ENCODE data around the gene ATF2.

ATF2 gene

GRCh38 chr2:175057078-175057685, 110.8 kb downstream of the ATF2 start:
- H3K4me3 ChIP-seq (ENCODE audit: low read depth, low read length) = no peak overlapping the region
- TF ChIP-seq, protein P1, sequence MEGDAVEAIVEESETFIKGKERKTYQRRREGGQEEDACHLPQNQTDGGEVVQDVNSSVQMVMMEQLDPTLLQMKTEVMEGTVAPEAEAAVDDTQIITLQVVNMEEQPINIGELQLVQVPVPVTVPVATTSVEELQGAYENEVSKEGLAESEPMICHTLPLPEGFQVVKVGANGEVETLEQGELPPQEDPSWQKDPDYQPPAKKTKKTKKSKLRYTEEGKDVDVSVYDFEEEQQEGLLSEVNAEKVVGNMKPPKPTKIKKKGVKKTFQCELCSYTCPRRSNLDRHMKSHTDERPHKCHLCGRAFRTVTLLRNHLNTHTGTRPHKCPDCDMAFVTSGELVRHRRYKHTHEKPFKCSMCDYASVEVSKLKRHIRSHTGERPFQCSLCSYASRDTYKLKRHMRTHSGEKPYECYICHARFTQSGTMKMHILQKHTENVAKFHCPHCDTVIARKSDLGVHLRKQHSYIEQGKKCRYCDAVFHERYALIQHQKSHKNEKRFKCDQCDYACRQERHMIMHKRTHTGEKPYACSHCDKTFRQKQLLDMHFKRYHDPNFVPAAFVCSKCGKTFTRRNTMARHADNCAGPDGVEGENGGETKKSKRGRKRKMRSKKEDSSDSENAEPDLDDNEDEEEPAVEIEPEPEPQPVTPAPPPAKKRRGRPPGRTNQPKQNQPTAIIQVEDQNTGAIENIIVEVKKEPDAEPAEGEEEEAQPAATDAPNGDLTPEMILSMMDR (IDR thresholded peaks at IDR 0.05; ENCODE audit: control insufficient read depth, extremely low read depth, insufficient read depth) = no peak
- DNase-seq (ENCODE audit: low read depth) = no peak

GRCh38 chr2:175055993-175056392, 112.0 kb downstream of the ATF2 start:
- no peak overlapping the region for H3K4me3 ChIP-seq (ENCODE audit: low read depth, low read length)
- DNase-seq (ENCODE audit: low read depth) = no peak
- TF ChIP-seq, protein P1 (IDR thresholded peaks at IDR 0.05; ENCODE audit: control insufficient read depth, extremely low read depth, insufficient read depth) = no peak

DNA sequence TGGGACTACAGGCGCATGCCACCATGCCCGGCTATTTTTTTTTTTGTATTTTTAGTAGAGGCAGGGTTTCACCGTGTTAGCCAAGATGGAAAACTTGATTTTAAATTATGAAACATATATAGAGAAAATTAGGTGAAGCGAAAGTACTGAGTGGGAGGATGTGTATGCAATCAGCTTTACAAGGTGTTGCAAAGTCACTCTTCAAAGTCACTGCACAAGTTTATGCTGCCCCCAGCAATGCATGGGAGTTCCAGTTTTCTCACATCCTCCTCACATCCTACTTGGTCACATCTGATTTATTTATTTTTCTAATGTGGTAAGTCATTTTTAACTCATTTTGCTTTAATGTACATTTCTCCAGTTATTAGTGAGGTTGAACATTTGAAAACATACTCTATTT, 113.7 kb downstream of the ATF2 start:
- TF ChIP-seq, protein P1 (IDR thresholded peaks at IDR 0.05; ENCODE audit: control insufficient read depth, extremely low read depth, insufficient read depth) = no peak
- H3K4me3 ChIP-seq (ENCODE audit: low read depth, low read length) = no peak overlapping the region
- DNase-seq (ENCODE audit: low read depth) = no peak

DNA sequence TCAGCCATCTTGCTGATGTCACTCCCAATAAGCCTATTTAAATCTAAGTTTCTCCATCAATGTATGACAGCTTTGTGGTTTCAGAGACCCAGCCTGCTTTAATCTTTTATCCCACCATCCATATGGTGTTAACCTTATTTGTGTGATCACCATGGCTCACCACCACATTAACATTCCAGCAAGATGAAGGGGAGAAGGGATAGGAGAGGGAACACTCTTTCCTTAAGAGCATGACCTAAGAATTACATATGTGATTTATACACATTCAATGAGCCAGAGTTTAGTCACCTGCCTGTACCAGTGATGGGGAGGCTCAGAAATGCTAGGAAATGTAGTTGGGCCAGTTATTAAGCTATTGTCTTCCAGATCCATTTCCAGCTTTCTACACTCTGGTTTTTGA, 118.3 kb downstream of the ATF2 start:
- TF ChIP-seq, protein P1 (IDR thresholded peaks at IDR 0.05; ENCODE audit: control insufficient read depth, extremely low read depth, insufficient read depth) = no peak
- DNase-seq (ENCODE audit: low read depth) = no peak
- H3K4me3 ChIP-seq (ENCODE audit: low read depth, low read length) = no peak overlapping the region

GRCh38 chr2:175048275-175048674, 119.7 kb downstream of the ATF2 start:
- TF ChIP-seq, protein P1 (IDR thresholded peaks at IDR 0.05; ENCODE audit: control insufficient read depth, extremely low read depth, insufficient read depth) = no peak
- DNase-seq (ENCODE audit: low read depth) = no peak
- H3K4me3 ChIP-seq (ENCODE audit: low read depth, low read length) = no peak overlapping the region

DNA sequence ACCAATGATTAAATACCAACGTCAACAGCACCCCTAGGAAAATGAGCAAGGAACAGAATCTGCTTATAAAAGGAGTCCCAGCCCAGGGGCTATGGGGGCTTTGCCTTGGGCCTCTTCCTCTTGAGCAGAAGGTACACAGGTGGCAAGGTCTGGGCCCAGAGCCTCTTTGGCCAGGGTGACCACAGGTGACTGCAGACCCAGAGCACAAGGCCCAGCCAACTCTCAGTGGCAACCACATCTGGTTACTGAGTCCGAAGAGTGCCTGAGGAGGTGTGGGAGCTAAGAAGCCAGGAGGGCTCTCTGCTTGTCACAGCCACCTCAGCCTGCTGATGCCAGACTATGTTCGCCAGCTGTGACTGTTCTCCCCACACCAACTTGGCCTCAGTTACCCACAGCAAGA, 128.5 kb downstream of the ATF2 start:
- TF ChIP-seq, protein P1 (IDR thresholded peaks at IDR 0.05; ENCODE audit: control insufficient read depth, extremely low read depth, insufficient read depth) = no peak
- no peak for DNase-seq (ENCODE audit: low read depth)
- no peak overlapping the region for H3K4me3 ChIP-seq (ENCODE audit: low read depth, low read length)

DNA sequence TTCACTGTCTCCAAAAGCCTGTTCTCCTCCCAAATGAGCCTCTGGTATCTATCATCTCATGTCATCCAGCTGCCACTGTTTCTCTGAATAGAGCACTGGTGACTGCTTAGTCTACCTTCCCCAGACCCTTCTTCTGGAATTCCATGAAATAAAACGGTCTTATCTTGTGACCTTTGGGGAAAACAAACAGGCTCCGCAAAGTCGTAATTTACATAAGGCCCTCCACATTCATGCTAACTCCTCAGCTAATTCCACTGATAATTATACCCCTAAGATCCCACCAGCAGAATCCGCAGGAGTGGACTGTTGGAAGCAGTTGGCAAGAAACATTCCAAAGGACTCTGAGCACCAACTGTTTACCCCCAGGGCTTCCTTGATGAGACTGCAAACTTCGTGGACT, 129.0 kb downstream of the ATF2 start:
- H3K4me3 ChIP-seq (ENCODE audit: low read depth, low read length) = no peak overlapping the region
- TF ChIP-seq, protein P1 (IDR thresholded peaks at IDR 0.05; ENCODE audit: control insufficient read depth, extremely low read depth, insufficient read depth) = no peak
- no peak for DNase-seq (ENCODE audit: low read depth)
